RWPE2 (cell line): ENCODE data around the gene AFM.

ENCODE experiments used
- ATAC-seq: fragments of 200-7000 bp; cut with Tn5 transposase; 3 replicates; pipeline ENCODE4 v1.9.1; 2021; ENCODE audit warnings: low read depth
- DNase-seq: peaks from one replicate; pipeline ENCODE4 v3.0.0-alpha.2; 2020; ENCODE audit warnings: low spot score
- H3K27ac ChIP-seq: fragments of 450-650 bp; 2 replicates; pipeline ENCODE4 v1.5.1; 2017; ENCODE audit warnings: mild to moderate bottlenecking; ENCODE audit not compliant: poor library complexity, severe bottlenecking
- H3K27me3 ChIP-seq: fragments of 250-450 bp; sonication (Bioruptor Pico); 2 replicates; pipeline ENCODE4 v1.5.1; 2021; ENCODE audit warnings: mild to moderate bottlenecking, moderate library complexity; ENCODE audit not compliant: insufficient read depth, poor library complexity, severe bottlenecking
- H3K36me3 ChIP-seq: fragments of 250-450 bp; sonication (Bioruptor Pico); 2 replicates; pipeline ENCODE4 v1.5.1; 2020; ENCODE audit warnings: low read depth, mild to moderate bottlenecking, moderate library complexity
- H3K4me1 ChIP-seq: fragments of 250-450 bp; sonication (Bioruptor Pico); 2 replicates; pipeline ENCODE4 v1.5.1; 2021; ENCODE audit warnings: mild to moderate bottlenecking, moderate library complexity; ENCODE audit not compliant: insufficient read depth, poor library complexity, severe bottlenecking
- H3K4me3 ChIP-seq: fragments of 250-450 bp; sonication (Bioruptor Pico); 2 replicates; pipeline ENCODE4 v1.5.1; 2021; ENCODE audit warnings: mild to moderate bottlenecking, moderate library complexity; ENCODE audit not compliant: severe bottlenecking
- H3K9me3 ChIP-seq: fragments of 250-450 bp; sonication (Bioruptor Pico); 2 replicates; pipeline ENCODE4 v1.5.1; 2021; ENCODE audit warnings: mild to moderate bottlenecking, moderate library complexity; ENCODE audit not compliant: severe bottlenecking
- TF ChIP-seq, protein P1 (sequence below): fragments of 450-650 bp; IDR thresholded peaks from one replicate; pipeline ENCODE4 v1.5.1; 2017; ENCODE audit warnings: mild to moderate bottlenecking, moderate library complexity; ENCODE audit not compliant: poor library complexity, severe bottlenecking

AFM gene, protein sequence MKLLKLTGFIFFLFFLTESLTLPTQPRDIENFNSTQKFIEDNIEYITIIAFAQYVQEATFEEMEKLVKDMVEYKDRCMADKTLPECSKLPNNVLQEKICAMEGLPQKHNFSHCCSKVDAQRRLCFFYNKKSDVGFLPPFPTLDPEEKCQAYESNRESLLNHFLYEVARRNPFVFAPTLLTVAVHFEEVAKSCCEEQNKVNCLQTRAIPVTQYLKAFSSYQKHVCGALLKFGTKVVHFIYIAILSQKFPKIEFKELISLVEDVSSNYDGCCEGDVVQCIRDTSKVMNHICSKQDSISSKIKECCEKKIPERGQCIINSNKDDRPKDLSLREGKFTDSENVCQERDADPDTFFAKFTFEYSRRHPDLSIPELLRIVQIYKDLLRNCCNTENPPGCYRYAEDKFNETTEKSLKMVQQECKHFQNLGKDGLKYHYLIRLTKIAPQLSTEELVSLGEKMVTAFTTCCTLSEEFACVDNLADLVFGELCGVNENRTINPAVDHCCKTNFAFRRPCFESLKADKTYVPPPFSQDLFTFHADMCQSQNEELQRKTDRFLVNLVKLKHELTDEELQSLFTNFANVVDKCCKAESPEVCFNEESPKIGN

GRCh38 chr4:73481358-73481757 lies at the start of gene AFM:
Gene AFM (plus strand): TSS chr4:73481745. CDS start chr4:73481776, 31 bp downstream.
- no peak within 1 kb of the TSS for H3K4me3 ChIP-seq
- no peak for DNase-seq
- no peaks in the 10 kb centered on the region for H3K36me3 ChIP-seq
- no peaks in the 10 kb centered on the region for H3K4me1 ChIP-seq
- H3K27ac ChIP-seq, result no peak within 1 kb of the TSS
- H3K27me3 ChIP-seq, result no peaks in the 10 kb centered on the region
- ATAC-seq, result no peak
- H3K9me3 ChIP-seq, result no peaks in the 10 kb centered on the region
- TF ChIP-seq, protein P1, sequence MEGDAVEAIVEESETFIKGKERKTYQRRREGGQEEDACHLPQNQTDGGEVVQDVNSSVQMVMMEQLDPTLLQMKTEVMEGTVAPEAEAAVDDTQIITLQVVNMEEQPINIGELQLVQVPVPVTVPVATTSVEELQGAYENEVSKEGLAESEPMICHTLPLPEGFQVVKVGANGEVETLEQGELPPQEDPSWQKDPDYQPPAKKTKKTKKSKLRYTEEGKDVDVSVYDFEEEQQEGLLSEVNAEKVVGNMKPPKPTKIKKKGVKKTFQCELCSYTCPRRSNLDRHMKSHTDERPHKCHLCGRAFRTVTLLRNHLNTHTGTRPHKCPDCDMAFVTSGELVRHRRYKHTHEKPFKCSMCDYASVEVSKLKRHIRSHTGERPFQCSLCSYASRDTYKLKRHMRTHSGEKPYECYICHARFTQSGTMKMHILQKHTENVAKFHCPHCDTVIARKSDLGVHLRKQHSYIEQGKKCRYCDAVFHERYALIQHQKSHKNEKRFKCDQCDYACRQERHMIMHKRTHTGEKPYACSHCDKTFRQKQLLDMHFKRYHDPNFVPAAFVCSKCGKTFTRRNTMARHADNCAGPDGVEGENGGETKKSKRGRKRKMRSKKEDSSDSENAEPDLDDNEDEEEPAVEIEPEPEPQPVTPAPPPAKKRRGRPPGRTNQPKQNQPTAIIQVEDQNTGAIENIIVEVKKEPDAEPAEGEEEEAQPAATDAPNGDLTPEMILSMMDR, result no peak

DNA sequence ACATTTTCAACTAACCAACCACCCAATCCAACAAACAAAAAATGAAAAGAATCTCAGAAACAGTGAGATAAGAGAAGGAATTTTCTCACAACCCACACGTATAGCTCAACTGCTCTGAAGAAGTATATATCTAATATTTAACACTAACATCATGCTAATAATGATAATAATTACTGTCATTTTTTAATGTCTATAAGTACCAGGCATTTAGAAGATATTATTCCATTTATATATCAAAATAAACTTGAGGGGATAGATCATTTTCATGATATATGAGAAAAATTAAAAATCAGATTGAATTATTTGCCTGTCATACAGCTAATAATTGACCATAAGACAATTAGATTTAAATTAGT lies 49.8 kb upstream of the AFM start:
- DNase-seq (no peak), ATAC-seq (no peak)
- H3K4me3 ChIP-seq, result no peak overlapping the region
- H3K27me3 ChIP-seq, result peaks cover 16% of the 10 kb centered on the region
- no peaks in the 10 kb centered on the region for H3K4me1 ChIP-seq
- TF ChIP-seq, protein P1, result no peak
- no peaks in the 10 kb centered on the region for H3K36me3 ChIP-seq
- no peaks in the 10 kb centered on the region for H3K9me3 ChIP-seq
- H3K27ac ChIP-seq, result no peak overlapping the region

GRCh38 chr4:73432169-73433000 lies 49.2 kb upstream of the AFM start:
- H3K4me3 ChIP-seq, result no peak overlapping the region
- H3K27me3 ChIP-seq, result peaks cover 16% of the 10 kb centered on the region
- ATAC-seq (no peak), DNase-seq (no peak)
- no peaks in the 10 kb centered on the region for H3K4me1 ChIP-seq
- H3K36me3 ChIP-seq, result no peaks in the 10 kb centered on the region
- TF ChIP-seq, protein P1, result no peak
- no peak overlapping the region for H3K27ac ChIP-seq
- no peaks in the 10 kb centered on the region for H3K9me3 ChIP-seq

DNA sequence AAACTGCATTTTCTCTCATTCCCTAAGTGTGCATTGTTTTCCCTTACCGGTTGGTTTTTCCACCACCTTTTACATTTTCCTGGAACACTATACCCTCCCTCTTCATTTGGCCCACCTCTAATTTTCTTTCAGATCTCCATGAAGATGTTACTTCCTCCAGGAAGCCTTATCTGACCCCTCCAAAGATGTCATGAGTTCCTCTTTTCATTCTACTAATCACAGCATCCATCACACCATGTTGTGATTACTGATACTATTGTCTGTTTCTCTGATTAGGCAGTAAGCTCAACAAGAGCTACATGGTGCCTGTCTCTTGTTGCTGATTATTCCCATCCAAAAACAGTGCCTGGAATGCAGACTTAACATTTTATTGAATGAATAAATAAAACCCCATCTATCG lies 48.4 kb upstream of the AFM start:
- ATAC-seq, result no peak
- Histone ChIP-seq H3K27ac (no peak overlapping the region), H3K9me3 (no peaks in the 10 kb centered on the region)

More for the DNA sequence above, 48.4 kb upstream of the AFM start:
- peaks cover 16% of the 10 kb centered on the region for H3K27me3 ChIP-seq
- no peak for DNase-seq
- no peaks in the 10 kb centered on the region for H3K36me3 ChIP-seq
- no peak overlapping the region for H3K4me3 ChIP-seq
- H3K4me1 ChIP-seq, result no peaks in the 10 kb centered on the region
- TF ChIP-seq, protein P1, result no peak
